Measurements from ENCODE around the gene OR7C1.
"Not testable (repeated sequence)": the region's sequence is repeated elsewhere in the genome, so short reads cannot be mapped to it uniquely, and the experiment has no call there.

Gene OR7C1

DNA sequence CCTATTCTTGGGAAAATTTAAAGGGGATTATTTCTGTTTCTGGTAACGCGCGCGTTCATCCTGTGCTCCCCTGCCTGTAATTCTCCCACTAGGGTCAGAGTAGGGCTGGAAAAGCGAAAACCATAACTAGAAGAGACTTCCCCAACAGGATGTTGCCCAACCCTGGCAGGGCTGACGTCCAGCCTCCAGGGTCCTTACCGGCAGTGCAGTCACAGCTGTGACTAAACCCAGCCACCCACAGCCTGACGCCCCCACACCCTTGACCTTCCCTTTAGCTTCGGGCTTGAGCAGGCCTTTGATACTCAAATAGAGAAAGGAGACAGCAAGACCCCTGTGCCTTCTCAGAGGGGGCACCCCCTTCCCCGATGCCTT is 50.3 kb downstream of the OR7C1 start:
- DNase-seq (ENCODE audit: low read depth): peak; percentile 38

GRCh38 chr19:14783410-14783998 is 51.5 kb downstream of the OR7C1 start:
- not testable (repeated sequence) for DNase-seq (ENCODE audit: low read depth)

DNA sequence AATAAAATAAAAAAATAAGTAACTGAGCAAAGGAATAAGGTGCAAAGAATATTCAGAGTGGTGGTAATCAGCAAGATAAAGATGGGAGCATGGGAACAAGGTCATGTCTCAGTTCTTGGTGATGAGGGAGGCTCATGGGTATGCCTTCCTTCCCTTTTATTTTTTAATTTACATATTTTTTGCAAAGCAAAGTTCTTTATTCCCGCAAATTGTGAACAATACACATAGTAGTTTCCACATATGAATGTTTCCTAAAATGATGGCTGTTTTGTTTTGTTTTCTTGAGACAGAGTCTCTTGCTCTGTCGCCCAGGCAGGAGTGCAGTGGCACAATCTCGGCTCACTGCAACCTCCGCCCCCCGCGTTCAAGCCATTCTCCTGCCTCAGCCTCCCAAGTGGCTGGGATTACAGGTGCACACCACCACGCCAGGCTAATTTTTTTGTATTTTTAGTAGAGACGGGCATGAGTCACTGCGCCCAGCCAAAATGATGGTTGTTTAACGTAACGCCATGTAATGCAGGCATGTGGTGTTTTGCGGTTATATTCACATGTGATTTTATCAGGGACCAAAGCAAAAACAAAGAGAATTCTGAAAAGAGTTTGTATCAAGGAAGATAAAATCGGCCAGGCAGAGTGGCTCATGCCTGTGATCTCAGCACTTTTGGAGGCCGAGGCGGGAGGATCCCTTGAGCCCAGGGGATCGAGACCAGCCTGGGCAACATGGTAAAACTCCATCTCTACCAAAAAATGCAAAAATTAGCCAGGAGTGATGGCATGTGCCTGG is 52.2 kb downstream of the OR7C1 start:
- no peak for DNase-seq (ENCODE audit: low read depth)

DNA sequence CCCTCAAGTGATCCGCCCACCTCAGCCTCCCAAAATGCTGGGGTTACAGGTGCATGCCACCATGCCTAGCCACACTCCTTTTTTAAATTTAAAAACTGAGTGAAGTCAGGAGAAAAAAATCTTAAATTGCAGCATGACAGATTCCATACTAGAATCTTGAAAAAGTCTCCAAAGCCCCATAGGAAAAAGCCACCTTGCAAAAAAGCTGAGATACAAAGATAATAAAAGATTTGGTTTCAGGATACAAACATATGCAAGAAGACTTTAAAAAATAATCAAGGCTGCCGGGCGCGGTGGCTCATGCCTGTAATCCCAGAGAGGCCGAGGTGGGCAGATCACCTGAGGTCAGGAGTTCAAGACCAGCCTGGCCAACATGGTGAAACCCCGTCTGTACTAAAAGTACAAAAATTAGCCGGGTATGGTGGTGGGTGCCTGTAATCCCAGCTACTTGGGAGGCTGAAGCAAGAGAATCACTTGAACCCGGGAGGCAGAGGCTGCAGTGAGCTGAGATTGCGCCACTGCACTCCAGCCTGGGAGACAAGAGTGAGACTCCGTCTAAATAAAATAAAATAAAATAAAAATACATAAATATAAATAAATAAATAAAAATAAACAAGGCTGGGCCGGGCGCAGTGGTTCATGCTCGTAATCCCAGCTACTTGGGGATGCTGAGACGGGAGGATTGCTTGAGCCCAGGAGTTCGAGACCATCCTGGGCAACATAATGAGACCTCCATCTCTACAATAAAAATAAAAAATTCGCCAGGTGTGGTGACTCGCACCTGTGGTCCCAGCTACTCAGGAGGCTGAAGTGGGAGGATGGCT is 53.1 kb downstream of the OR7C1 start:
- not testable (repeated sequence) for DNase-seq (ENCODE audit: low read depth)

GRCh38 chr19:14780622-14781225 is 54.3 kb downstream of the OR7C1 start:
- DNase-seq (ENCODE audit: low read depth): not testable (repeated sequence)

- no peak for DNase-seq (ENCODE audit: low read depth)
Measured at GRCh38 chr19:14779151-14779550, 55.8 kb downstream of the OR7C1 start.

GRCh38 chr19:14778110-14778845 is 56.7 kb downstream of the OR7C1 start, which contains the start of gene ADGRE2:
Gene ADGRE2, minus strand, starts transcription at chr19:14778560. Its CDS starts 1,804 bp downstream, at chr19:14776756.
- not testable (repeated sequence) for DNase-seq (ENCODE audit: low read depth)

DNA sequence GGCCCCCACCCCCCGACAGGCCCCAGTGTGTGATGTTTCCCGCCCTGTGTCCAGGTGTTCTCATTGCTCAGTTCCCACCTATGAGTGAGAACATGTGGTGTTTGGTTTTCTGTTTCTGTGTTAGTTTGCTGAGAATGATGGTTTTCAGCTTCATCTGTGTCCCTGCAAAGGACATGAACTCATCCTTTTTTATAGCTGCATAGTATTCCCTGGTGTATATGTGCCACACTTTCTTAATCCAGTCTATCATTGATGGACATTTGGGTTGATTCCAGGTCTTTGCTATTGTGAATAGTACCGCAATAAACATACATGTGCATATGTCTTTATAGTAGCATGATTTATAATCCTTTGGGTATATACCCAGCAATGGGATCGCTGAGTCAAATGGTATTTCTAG is 57.3 kb downstream of the OR7C1 start:
- DNase-seq (ENCODE audit: low read depth): not testable (repeated sequence)

DNA sequence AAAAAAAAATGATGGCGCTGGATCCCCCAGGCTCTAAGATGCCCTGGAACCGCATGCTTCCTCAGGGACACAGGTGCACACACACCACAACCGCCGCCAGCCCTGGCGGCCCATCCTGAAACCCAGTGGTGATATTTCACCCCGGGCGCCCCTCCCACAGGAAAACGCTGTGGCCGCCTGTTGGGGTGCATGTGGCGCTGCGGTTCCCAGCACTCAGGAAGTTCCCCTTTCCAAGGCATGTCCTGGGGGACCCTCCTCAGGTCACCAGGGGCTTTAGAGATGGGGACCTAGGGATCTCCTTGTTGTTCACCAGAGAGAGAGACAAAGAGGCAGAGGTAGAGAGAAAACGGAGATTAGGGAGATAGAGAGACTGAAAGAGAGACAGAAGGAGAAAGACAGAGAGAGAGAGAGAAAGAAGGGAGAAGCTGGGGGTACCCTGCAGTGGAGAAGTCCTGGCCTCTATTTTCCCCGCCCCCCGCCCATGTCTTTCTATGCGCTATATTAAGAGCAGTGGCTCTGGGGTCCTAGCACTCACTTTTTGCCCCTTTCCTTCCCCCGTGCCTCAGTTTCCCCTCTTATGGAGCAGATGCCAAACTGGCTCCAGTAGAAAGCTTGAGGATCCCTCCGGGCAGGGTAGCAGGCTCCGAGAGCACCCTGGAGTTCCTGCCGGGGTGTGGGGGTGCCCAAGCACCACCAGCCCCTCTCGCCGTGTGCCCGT is 59.0 kb downstream of the OR7C1 start:
- DNase-seq (ENCODE audit: low read depth): no peak

DNA sequence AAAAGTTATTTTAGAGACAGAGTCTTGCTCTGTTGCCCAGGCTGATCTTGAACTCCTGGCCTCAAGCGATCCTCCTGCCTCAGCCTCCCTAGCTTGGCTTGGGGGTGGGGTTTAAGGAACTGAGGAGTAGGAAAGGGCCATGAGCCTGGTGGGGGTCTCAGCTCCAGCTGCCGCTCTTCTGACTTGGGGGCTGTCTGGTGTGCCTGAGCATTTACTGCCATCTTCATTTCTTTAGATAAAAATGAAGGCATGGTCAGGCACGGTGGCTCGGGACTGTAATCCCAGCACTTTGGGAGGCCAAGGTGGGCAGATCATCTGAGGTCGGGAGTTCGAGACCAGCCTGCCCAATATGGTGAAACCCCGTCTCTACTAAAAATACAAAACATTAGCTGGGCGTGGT is 59.7 kb downstream of the OR7C1 start:
- not testable (repeated sequence) for DNase-seq (ENCODE audit: low read depth)

DNA sequence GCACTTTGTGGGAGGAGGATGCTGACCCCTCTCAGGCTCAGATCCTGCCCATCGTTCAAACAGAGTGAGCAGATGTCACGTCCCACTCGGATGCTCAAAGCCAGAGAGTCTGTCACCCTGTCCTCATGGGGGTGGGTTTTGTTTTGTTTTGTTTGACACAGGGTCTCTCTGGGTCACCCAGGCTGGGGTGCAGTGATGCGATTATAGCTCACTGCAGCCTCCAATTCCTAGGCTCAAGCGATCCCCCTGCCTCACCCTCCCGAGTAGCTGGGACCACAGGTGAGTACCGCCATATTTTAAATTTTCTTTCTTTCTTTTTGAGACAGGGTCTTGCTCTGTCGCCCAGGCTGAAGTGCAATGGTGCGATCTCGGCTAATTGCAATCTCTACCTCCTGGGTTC is 60.6 kb downstream of the OR7C1 start:
- DNase-seq (ENCODE audit: low read depth): no peak

DNA sequence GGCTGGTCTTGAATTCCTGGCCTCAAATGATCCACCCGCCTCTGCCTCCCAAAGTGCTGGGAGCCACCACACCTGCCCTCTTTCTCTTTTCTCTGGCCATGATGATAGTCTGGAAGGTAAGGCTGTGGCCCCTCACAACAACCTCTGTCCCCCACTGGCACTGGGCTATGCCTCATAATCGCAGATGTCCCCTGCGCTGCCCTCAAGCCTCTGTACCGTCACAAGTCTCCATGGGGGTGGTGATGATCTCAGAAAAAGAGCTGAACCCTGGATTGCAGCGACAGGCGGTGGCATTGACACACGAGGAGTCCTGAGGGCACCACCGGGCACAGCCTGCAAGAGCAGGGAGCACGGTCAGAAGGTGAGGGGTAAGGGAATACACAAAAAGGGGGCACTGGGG is 61.3 kb downstream of the OR7C1 start:
- not testable (repeated sequence) for DNase-seq (ENCODE audit: low read depth)

- DNase-seq (ENCODE audit: low read depth): no peak
Measured at GRCh38 chr19:14772995-14773394, 62.0 kb downstream of the OR7C1 start.

GRCh38 chr19:14772467-14772866 is 62.5 kb downstream of the OR7C1 start:
- DNase-seq (ENCODE audit: low read depth): no peak

- DNase-seq (ENCODE audit: low read depth): no peak
Measured at GRCh38 chr19:14770944-14771839, 63.8 kb downstream of the OR7C1 start.

DNA sequence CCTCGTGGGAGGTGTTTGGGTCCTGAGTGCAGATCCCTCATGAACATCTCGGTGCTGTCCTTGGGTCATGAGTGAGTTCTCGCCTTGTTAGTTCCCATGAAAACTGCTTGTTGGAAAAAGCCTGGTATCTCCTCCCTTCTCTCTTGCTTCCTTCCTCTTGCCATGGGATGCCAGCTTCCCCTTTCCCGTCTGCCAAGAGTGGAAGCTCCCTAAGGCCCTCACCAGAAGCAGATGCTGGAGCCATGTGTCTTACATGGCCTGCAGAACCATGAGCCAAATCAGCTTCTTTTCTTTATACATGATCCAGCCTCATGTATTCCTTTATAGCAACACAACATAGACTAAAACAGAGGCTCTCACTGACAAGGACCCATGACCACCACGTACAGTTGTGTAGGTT is 64.8 kb downstream of the OR7C1 start:
- DNase-seq (ENCODE audit: low read depth): no peak

GRCh38 chr19:14769201-14769600 is 65.8 kb downstream of the OR7C1 start:
- DNase-seq (ENCODE audit: low read depth): no peak

DNA sequence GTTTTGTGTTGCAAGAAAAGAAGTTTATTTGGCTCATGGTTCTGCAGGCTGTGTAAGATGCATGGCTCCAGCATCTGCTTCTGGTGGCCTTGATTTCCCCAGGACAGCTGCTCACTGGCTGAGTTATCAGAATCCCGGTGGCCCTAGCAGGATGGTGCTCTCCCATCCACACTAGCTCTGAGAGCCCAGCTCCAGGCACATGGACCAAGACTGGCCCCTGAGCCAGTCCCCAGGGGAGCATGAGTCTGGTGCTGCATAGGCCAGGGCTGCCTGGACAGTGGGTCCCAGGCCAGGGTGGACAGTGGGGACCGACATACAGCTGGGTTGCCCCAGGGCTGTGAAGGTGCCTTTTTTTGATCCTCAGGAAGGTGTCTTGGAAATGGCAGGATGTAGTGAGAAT is 67.0 kb downstream of the OR7C1 start:
- DNase-seq (ENCODE audit: low read depth): no peak

DNA sequence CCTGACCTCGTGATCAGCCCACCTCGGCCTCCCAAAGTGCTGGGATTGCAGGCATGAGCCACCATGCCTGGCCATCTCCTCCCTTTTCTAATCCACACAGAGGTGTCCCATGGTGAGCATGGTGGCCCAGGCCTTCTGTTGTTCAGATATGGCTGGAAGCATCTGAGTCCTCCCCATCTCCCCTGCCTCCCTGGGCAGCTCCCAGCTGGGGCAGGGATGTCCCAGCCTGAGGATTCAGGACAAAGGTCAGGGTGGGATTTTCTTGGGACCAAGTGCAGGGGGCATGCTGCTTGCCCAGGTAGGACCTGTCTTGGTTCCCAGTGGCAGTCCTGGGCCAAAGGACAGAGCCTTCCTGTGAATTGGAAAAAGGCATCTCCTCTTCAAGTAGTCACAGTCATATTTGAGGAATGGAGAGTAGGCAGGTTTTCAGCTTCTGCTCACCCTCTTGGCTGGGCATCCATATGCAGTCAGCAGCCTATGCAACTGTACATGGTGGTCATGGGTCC is 67.5 kb downstream of the OR7C1 start:
- DNase-seq (ENCODE audit: low read depth): no peak

GRCh38 chr19:14765841-14766240 is 69.1 kb downstream of the OR7C1 start:
- not testable (repeated sequence) for DNase-seq (ENCODE audit: low read depth)

Data from activated T-cell treated with anti-CD3 and anti-CD28 coated beads for 48 hours (primary cell).